GM12878 (cell line): ENCODE measurements around the gene CTSW. TPM values are rescaled to one million over a fixed set of nuclear protein-coding genes. Genes with fewer than 3 reads are reported as not detected.

Source experiments
- BCL11A ChIP-seq: IDR thresholded peaks from 2 replicates; pipeline ENCODE4 v1.6.1; 2011; ENCODE audit warnings: low read depth, low read length
- BMI1 ChIP-seq: fragments of 450-650 bp; IDR thresholded peaks from 2 replicates; pipeline ENCODE4 v1.6.1; 2016; ENCODE audit warnings: mild to moderate bottlenecking, moderate library complexity, borderline replicate concordance
- BRCA1 ChIP-seq: IDR thresholded peaks from 2 replicates; pipeline ENCODE4 v1.6.1; 2011; ENCODE audit warnings: low read depth, low read length, improper control_type of control experiment
- DPF2 ChIP-seq: fragments of 450-650 bp; IDR thresholded peaks from 2 replicates; pipeline ENCODE4 v1.6.1; 2017; ENCODE audit warnings: mild to moderate bottlenecking
- EP300 ChIP-seq, 2 experiments: fragments of 150-350 bp in 1 of 2; IDR thresholded peaks; 2 replicates each; pipeline ENCODE4 v1.6.1; 2011 to 2012; ENCODE audit warnings: low read depth in 2 of 2, low read length in 2 of 2, borderline replicate concordance in 1 of 2, improper control_type of control experiment in 1 of 2, inconsistent platforms in 1 of 2; ENCODE audit not compliant: control insufficient read depth in 1 of 2
- ESRRA ChIP-seq: IDR thresholded peaks from 2 replicates; pipeline ENCODE4 v1.6.1; 2012; ENCODE audit warnings: mild to moderate bottlenecking, low read length, improper control_type of control experiment
- ETV6 ChIP-seq, 2 experiments: fragments of 450-650 bp in 1 of 2; IDR thresholded peaks in 1 of 2; conservative IDR thresholded peaks in 1 of 2; 2 replicates each; pipeline ENCODE4 v1.6.1; 2014; ENCODE audit warnings: antibody characterized with exemption in 1 of 2, borderline replicate concordance in 1 of 2, low read depth in 1 of 2, mild to moderate bottlenecking in 1 of 2, moderate library complexity in 1 of 2
- HDAC6 ChIP-seq: fragments of 200-600 bp; sonication (generic); IDR thresholded peaks from one replicate; pipeline ENCODE4 v1.8.0; 2017; ENCODE audit warnings: antibody characterized with exemption; ENCODE audit not compliant: unreplicated experiment
- IRF3 ChIP-seq: fragments of 450-650 bp; IDR thresholded peaks from 2 replicates; pipeline ENCODE4 v1.6.1; 2014; ENCODE audit warnings: mild to moderate bottlenecking
- JUNB ChIP-seq: IDR thresholded peaks from 2 replicates; pipeline ENCODE4 v1.6.1; 2016; ENCODE audit warnings: antibody characterized with exemption, mild to moderate bottlenecking
- KLF5 ChIP-seq: fragments of 450-650 bp; IDR thresholded peaks from 2 replicates; pipeline ENCODE4 v1.6.1; 2014; ENCODE audit warnings: mild to moderate bottlenecking; ENCODE audit not compliant: partially characterized antibody
- NFIC ChIP-seq: IDR thresholded peaks from 2 replicates; pipeline ENCODE4 v1.6.1; 2012; ENCODE audit warnings: low read depth, mild to moderate bottlenecking, inconsistent platforms, low read length, moderate library complexity
- NFXL1 ChIP-seq: fragments of 450-650 bp; IDR thresholded peaks from 2 replicates; pipeline ENCODE4 v1.6.1; 2017; ENCODE audit warnings: antibody characterized with exemption, mild to moderate bottlenecking, borderline replicate concordance
- NKRF ChIP-seq: fragments of 450-650 bp; conservative IDR thresholded peaks from 2 replicates; pipeline ENCODE4 v1.6.1; 2017; ENCODE audit warnings: mild to moderate bottlenecking, moderate library complexity
- PAX5 ChIP-seq: IDR thresholded peaks from 2 replicates; pipeline ENCODE4 v1.6.1; 2011; ENCODE audit warnings: low read depth, low read length, borderline replicate concordance
- POLR2AphosphoS2 ChIP-seq: IDR thresholded peaks from 2 replicates; pipeline ENCODE4 v1.6.1; 2011; ENCODE audit warnings: low read depth, mild to moderate bottlenecking, low read length, improper control_type of control experiment, moderate library complexity
- SIN3A ChIP-seq: IDR thresholded peaks from 2 replicates; pipeline ENCODE4 v1.6.1; 2012; ENCODE audit warnings: low read depth, low read length, improper control_type of control experiment
- SMC3 ChIP-seq: IDR thresholded peaks from 2 replicates; pipeline ENCODE4 v1.6.1; 2011; ENCODE audit warnings: low read length, improper control_type of control experiment, borderline replicate concordance
- SUZ12 ChIP-seq: fragments of 200-600 bp; sonication (generic); IDR thresholded peaks from one replicate; pipeline ENCODE4 v1.6.1; 2018; ENCODE audit warnings: antibody characterized with exemption, mild to moderate bottlenecking; ENCODE audit not compliant: unreplicated experiment
- TARDBP ChIP-seq: IDR thresholded peaks from 2 replicates; pipeline ENCODE4 v1.6.1; 2016; ENCODE audit warnings: borderline replicate concordance
- TCF12 ChIP-seq: IDR thresholded peaks from 2 replicates; pipeline ENCODE4 v1.6.1; 2011; ENCODE audit warnings: low read depth, mild to moderate bottlenecking, low read length
- TCF3 ChIP-seq: IDR thresholded peaks from 2 replicates; pipeline ENCODE4 v1.6.1; 2012; ENCODE audit warnings: low read depth, mild to moderate bottlenecking, low read length, borderline replicate concordance; ENCODE audit not compliant: insufficient read depth
- YBX1 ChIP-seq: fragments of 450-650 bp; IDR thresholded peaks from 2 replicates; pipeline ENCODE4 v1.6.1; 2016; ENCODE audit warnings: antibody characterized with exemption
- ZZZ3 ChIP-seq: IDR thresholded peaks from 2 replicates; pipeline ENCODE4 v1.6.1; 2011; ENCODE audit warnings: low read depth; ENCODE audit not compliant: control insufficient read depth, insufficient read length
- polyA plus RNA-seq, 11 experiments: library from polyadenylated mRNA; depleted of rRNA in 4 of 11; unstranded in 6 of 11; stranded (reverse) in 5 of 11; fragments of >200 nt; fragmentation: Nextera tagmentation in 4 of 11; fragmentation: Illumina TruSeq in 1 of 11; extraction: Ambion mirVana in 4 of 11; extraction: Trizol in 1 of 11; gene quantifications; 1 replicate in 1 of 11; 2 replicates in 10 of 11; pipeline versions ENCODE4 v1.2.1 to v1.2.3, GENCODE V29; 2011 to 2016; ENCODE audit warnings: inconsistent platforms in 2 of 11, missing spikeins in 2 of 11, low read depth in 1 of 11
- total RNA-seq, 4 experiments: library from RNA; depleted of rRNA in 3 of 4; stranded (reverse); fragments of >200 nt in 3 of 4; fragmentation: Illumina TruSeq in 1 of 4; extraction: Trizol in 1 of 4; gene quantifications; 2 replicates each; pipeline versions ENCODE4 v1.2.1 to v1.2.3, GENCODE V29; 2013 to 2021
- TF ChIP-seq, protein P1 (sequence below): fragments of 450-650 bp; IDR thresholded peaks from 2 replicates; pipeline ENCODE4 v1.6.1; 2017; ENCODE audit warnings: antibody characterized with exemption, mild to moderate bottlenecking, moderate library complexity

Gene CTSW
- total and polyA plus RNA-seq, 10 of the 15 experiments (the other 5 are each of a cell fraction or from before 2014, with no cell fraction given): 0.53 to 12.0 (median 1.7) TPM

- TF ChIP-seq BCL11A (no peak), TARDBP (0 out of 2 replicates have a peak, but pooled peaks have one; percentile 58), DPF2 (peak; percentile 67; the same call in 1 of the 2 replicates), NKRF (peak; percentile 89; the same call in 1 of the 2 replicates), ZZZ3 (no peak), KLF5 (peak; percentile 92), POLR2AphosphoS2 (no peak), YBX1 (no peak), EP300 (IDR thresholded peaks at IDR 0.05; ENCODE audit: borderline replicate concordance in 1 of 2, control insufficient read depth in 1 of 2, low read depth in 2 of 2, low read length in 2 of 2) (0 out of 4 replicates have a peak, but pooled peaks of 1 of the 2 experiments have one; percentile 8), HDAC6 (peak; percentile 20), ESRRA (no peak), BRCA1 (no peak; the same call in 1 of the 2 replicates), PAX5 (no peak), SUZ12 (no peak), ETV6 (conservative IDR thresholded peaks at IDR 0.05 in 1 of 2, IDR thresholded peaks at IDR 0.05 in 1 of 2; ENCODE audit: borderline replicate concordance in 1 of 2, low read depth in 1 of 2) (no peak), SMC3 (no peak), BMI1 (no peak), JUNB (no peak), TCF12 (0 out of 2 replicates have a peak, but pooled peaks have one; percentile 52), NFIC (no peak; the same call in 1 of the 2 replicates), TCF3 (peak; percentile 54), SIN3A (no peak), NFXL1 (no peak), IRF3 (no peak)
- TF ChIP-seq, protein P1, sequence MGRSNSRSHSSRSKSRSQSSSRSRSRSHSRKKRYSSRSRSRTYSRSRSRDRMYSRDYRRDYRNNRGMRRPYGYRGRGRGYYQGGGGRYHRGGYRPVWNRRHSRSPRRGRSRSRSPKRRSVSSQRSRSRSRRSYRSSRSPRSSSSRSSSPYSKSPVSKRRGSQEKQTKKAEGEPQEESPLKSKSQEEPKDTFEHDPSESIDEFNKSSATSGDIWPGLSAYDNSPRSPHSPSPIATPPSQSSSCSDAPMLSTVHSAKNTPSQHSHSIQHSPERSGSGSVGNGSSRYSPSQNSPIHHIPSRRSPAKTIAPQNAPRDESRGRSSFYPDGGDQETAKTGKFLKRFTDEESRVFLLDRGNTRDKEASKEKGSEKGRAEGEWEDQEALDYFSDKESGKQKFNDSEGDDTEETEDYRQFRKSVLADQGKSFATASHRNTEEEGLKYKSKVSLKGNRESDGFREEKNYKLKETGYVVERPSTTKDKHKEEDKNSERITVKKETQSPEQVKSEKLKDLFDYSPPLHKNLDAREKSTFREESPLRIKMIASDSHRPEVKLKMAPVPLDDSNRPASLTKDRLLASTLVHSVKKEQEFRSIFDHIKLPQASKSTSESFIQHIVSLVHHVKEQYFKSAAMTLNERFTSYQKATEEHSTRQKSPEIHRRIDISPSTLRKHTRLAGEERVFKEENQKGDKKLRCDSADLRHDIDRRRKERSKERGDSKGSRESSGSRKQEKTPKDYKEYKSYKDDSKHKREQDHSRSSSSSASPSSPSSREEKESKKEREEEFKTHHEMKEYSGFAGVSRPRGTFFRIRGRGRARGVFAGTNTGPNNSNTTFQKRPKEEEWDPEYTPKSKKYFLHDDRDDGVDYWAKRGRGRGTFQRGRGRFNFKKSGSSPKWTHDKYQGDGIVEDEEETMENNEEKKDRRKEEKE: peak; percentile 75; the same call in 1 of the 2 replicates
Observed at GRCh38 chr11:65900125-65900898, 20.7 kb downstream of the CTSW start, which contains the start of gene FOSL1 (continued).
